Measurements from ENCODE around the gene LELP1. TPM values are rescaled to one million over a fixed set of nuclear protein-coding genes. Genes with fewer than 3 reads are reported as not detected.

LELP1 gene
- total RNA-seq, 1 experiment from 2014 or later = not detected

DNA sequence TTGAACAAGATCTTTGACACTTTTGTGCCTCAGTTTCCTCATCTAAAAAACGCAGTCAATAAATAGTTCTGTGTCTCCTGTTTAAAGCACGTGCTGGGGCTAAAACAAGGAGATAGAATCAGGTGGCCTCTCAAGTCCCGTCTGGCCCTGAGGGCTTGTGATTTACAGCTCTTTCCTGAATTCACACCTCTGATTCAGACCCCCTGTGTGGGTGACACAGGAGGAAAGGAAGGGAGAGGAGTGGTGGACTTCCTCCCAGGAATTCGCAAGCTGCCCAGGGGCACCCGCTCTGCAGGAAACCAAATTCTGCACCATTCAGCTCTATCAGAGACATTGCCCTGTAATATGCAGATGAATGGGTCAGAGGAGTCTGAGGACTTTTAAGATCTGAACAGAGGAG lies 9.0 kb downstream of the LELP1 start:
- Histone ChIP-seq H3K4me2 (ENCODE audit: insufficient read depth, insufficient read length, low read length) (no peak overlapping the region), H3T11ph (ENCODE audit: low read length) (no peak overlapping the region), H4K5ac (ENCODE audit: insufficient read length, low read depth, low read length) (no peak overlapping the region), H3K27me3 (ENCODE audit: insufficient read depth, low read length) (no peaks in the 10 kb centered on the region), H3K79me2 (ENCODE audit: insufficient read depth, low read length) (no peaks in the 10 kb centered on the region), H2BK12ac (ENCODE audit: insufficient read length, low read depth, low read length) (no peak overlapping the region), H4K20me1 (ENCODE audit: control insufficient read depth, insufficient read depth, insufficient read length) (no peaks in the 10 kb centered on the region), H2AFZ (ENCODE audit: low read length) (no peak overlapping the region), H3K9ac (ENCODE audit: extremely low read depth, insufficient read length, low read length) (no peak overlapping the region), H2BK5ac (ENCODE audit: insufficient read length, low read length) (no peak overlapping the region), H3K79me1 (ENCODE audit: insufficient read depth, low read depth, low read length, poor library complexity, severe bottlenecking) (no peaks in the 10 kb centered on the region), H3K27ac (ENCODE audit: insufficient read length, low read depth, low read length) (no peak overlapping the region), H3K9me3 (ENCODE audit: control insufficient read depth, low read depth, low read length) (no peaks in the 10 kb centered on the region), H3K23ac (ENCODE audit: insufficient read length, low read depth, low read length) (no peak overlapping the region), H2BK20ac (ENCODE audit: low read depth, low read length, poor library complexity, severe bottlenecking) (no peak overlapping the region), H2BK120ac (ENCODE audit: low read depth, low read length, poor library complexity, severe bottlenecking) (no peak overlapping the region), H3K4ac (ENCODE audit: low read depth, low read length) (no peak overlapping the region), H3K14ac (ENCODE audit: insufficient read depth, low read length) (no peak overlapping the region), H3K56ac (ENCODE audit: insufficient read length, low read depth, low read length) (no peak overlapping the region), H2AK5ac (ENCODE audit: insufficient read length, low read length) (no peak overlapping the region), H4K91ac (ENCODE audit: insufficient read length, low read depth, low read length) (no peak overlapping the region), H2BK15ac (ENCODE audit: low read depth, low read length) (no peak overlapping the region), H3K4me1 (ENCODE audit: insufficient read depth, low read length) (no peaks in the 10 kb centered on the region), H3K18ac (ENCODE audit: insufficient read length, low read depth, low read length) (no peak overlapping the region), H3K23me2 (ENCODE audit: insufficient read length, low read depth, low read length, poor library complexity, severe bottlenecking) (no peaks in the 10 kb centered on the region), H4K8ac (replicated peaks; ENCODE audit: insufficient read length, low read depth, low read length) (no peak overlapping the region)
- Mint-ChIP-seq H3K36me3 (ENCODE audit: insufficient read depth in 1 of 3, low read depth in 3 of 3) (no peaks in the 10 kb centered on the region), H3K27me3 (ENCODE audit: low read depth) (peaks cover 12% of the 10 kb centered on the region), H3K4me1 (peaks cover 4 to 11% of the 10 kb centered on the region in 2 experiments; a peak in 2 of 4 replicates), H3K27ac (no peak overlapping the region), H3K9me3 (no peaks in the 10 kb centered on the region; a peak in 1 of 5 replicates), H3K4me3 (no peak overlapping the region)
- TF ChIP-seq, protein P1, sequence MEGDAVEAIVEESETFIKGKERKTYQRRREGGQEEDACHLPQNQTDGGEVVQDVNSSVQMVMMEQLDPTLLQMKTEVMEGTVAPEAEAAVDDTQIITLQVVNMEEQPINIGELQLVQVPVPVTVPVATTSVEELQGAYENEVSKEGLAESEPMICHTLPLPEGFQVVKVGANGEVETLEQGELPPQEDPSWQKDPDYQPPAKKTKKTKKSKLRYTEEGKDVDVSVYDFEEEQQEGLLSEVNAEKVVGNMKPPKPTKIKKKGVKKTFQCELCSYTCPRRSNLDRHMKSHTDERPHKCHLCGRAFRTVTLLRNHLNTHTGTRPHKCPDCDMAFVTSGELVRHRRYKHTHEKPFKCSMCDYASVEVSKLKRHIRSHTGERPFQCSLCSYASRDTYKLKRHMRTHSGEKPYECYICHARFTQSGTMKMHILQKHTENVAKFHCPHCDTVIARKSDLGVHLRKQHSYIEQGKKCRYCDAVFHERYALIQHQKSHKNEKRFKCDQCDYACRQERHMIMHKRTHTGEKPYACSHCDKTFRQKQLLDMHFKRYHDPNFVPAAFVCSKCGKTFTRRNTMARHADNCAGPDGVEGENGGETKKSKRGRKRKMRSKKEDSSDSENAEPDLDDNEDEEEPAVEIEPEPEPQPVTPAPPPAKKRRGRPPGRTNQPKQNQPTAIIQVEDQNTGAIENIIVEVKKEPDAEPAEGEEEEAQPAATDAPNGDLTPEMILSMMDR (conservative IDR thresholded peaks at IDR 0.05) = no peak
- no peak for DNase-seq
- no CpG with 5 or more reads among the region's 5 CpGs for WGBS (ENCODE audit: extremely low coverage, insufficient read length, low lambda C conversion rate)

All from H9 (cell line).